Measurements from ENCODE around the gene GPR143.
"Not testable (repeated sequence)": the region's sequence is repeated elsewhere in the genome, so short reads cannot be mapped to it uniquely, and the experiment has no call there.

GPR143 gene

DNA sequence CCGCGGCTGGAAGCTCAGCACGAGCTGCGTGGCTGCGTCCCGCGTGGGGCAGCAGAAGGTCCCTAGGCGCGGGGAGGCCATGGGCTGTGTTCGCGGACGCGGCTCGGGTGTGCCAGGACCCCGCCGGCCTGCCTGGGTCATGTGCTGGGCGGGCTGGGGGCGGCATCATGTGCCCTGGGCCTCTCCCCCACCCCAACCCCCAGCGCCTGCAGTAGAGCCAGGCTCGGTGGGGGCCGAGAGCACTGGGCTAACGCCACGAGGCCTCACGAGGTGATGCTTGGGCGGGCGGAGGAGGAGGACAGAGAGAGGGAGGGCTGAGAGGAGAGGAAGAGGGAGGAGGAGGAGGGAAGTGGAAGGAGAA, at the start of gene GPR143:
Gene GPR143, minus strand, starts transcription at position 111 of the 361 bp plus-strand sequence. Its CDS starts 30 bp downstream, at position 81.
- DNase-seq (ENCODE audit: low read depth in 2 of 2): no peak

- not testable (repeated sequence) for DNase-seq (ENCODE audit: low read depth in 2 of 2)
Measured at GRCh38 chrX:9811086-9811485, 45.4 kb upstream of the GPR143 start.

DNA sequence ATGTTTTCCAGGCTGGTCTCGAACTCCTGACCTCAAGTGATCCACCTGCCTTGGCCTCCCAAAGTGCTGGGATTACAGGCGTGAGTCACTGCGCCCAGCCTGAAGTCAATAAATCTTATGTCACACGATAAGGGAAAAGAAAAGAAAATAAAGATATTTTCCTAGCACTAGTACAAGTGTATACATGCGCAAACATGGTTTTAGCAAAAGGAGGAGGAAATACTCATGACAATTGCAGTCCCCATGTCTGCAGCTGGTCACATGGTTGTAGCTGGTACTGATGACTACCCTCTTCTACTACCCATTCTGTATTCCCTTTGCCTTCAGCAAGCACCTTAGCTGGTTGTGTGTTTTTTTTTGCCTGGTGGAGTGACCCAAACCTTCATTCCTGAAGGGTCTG, 44.2 kb upstream of the GPR143 start:
- not testable (repeated sequence) for DNase-seq (ENCODE audit: low read depth in 2 of 2)

DNA sequence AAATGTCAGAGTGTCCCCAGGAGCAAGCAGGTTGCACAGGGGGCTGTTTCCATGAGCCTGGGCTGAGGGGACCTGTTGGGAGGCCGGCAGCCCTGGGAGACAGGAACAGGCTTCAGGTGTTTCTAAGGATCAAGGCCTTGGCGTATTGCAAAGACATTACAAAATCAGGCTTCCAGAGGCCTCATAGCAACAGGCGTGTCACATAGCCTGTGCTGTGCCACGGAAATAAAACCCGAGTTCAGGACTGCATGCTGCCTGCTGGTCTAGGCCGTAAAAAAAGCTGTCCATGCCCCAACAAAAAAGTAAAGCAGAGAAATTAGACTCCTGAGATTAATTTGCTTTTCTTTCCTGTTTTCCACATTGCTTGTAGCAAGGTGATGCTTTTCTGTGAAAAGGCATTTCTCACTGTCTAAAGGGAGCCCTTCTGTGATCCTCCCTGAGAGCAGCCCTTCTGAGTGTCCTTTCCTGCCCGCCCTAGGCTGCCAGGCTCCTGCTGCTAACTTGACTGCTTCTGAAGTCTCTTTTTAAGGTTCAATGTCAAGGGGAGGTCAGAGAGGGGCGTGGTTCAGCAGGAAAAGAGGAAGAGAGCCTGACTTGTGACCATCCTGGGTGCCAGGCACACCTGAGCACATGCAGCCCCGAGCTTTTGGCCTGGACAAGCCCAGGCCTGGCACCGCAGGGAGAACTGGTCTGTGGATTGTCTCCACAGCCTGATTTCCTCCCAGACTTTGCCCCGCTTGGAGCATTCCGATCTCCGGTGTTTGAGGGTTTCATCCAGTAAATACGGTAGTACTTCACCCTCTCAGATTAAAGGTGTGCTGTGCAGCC, 41.9 kb upstream of the GPR143 start:
- DNase-seq (ENCODE audit: low read depth in 2 of 2): no peak

DNA sequence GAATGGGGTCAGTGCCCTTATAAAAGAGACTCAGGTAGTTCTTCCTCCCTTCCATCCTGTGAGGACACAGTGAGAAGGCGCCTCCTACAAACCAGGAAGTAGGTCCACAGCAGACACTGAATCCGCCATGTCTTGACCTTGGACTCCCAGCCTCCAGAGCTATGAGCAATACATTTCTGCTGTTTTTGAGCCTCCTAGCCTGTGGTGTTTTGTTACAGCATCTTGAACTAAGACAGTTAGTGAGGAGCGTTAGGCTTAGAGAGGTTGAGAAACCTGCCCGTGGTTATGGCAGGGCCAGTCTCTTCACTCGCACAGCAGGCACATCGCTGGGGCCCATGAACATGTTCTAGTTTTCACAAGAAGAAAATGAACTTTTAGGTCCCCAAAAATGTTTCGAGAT, 40.3 kb upstream of the GPR143 start:
- DNase-seq (ENCODE audit: low read depth in 2 of 2): no peak

DNA sequence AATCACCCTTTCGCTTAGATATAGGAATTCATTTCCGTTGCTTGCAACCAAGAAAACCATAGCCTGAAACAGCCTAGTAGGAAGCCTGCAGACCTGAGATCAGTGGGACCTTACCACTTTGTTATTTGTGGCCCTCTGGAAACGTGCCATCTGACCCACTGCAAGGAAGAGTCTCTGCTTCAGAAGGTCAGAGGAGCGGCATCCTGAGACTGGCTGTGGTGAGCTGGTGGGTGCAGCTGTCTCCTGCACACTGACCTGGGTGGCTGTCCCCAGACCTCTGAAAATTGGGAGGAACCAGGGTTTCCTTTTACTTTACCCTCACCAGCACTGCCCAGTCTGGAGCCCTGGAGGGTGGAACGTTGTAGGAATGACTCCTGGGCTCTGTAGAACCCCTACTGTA, 38.8 kb upstream of the GPR143 start:
- no peak for DNase-seq (ENCODE audit: low read depth in 2 of 2)

DNA sequence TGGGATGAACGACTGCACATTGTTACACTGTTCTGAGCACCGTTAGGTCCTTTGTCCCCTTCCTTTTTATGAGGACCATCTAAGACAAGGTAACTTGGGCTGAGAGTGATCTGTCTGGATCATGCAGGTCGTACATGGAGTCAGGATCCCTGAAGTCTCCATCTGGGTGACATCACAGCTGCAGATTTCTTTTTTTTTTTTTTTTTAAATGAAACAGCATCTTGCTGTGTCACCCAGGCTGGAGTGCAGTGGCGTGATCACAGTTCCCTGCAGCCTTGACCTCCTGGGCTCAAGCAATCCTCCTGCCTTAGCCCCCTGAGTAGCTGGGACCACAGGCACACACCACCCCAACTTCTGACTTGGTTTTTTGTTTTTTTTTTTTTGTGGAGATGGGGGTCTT, 37.1 kb upstream of the GPR143 start:
- DNase-seq (ENCODE audit: low read depth in 2 of 2): no peak

- no peak for DNase-seq (ENCODE audit: low read depth in 2 of 2)
Measured at GRCh38 chrX:9797384-9798360, 32.0 kb upstream of the GPR143 start.

DNA sequence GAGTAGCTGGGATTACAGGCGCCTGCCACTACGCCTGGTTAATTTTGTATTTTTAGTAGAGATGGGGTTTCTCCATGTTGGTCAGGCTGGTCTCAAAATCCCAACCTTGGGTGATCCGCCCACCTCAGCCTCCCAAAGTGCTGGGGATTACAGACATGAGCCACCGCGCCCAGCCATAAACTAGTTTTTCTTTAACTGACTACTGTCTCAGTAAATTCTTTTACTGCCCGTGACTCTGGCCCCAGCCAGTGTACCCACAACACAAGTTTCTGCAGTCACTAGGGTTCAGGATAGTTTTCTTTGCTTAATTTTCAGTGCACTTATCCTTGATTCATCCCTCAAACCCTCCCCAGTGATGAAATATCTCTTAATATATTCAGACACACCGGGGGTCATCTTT, 28.8 kb upstream of the GPR143 start:
- DNase-seq (ENCODE audit: low read depth in 2 of 2): no peak

- no peak for DNase-seq (ENCODE audit: low read depth in 2 of 2)
Measured at GRCh38 chrX:9790866-9791265, 25.2 kb upstream of the GPR143 start.

- no peak for DNase-seq (ENCODE audit: low read depth in 2 of 2)
Measured at GRCh38 chrX:9789555-9789954, 23.9 kb upstream of the GPR143 start.

DNA sequence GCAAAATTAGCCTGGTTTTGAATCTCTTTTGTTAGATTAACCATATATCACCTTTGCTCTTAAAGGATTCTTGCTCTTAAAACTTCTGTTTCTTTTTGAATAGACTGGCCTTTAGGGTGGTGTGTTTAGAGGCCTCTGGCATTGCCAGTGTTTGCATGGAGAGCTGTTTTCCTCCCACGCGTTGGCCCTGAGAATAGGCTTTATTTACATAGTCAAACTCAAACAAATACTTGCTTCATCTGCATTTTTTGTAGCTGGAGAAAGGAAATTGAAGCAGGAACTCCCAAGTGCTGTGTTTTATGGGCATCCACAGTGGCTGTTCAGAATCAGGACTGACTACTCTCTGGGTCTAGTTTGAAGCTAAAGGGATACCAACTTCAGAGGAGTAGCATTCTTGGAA, 23.3 kb upstream of the GPR143 start:
- DNase-seq (ENCODE audit: low read depth in 2 of 2): no peak

GRCh38 chrX:9786798-9787635, 21.4 kb upstream of the GPR143 start:
- no peak for DNase-seq (ENCODE audit: low read depth in 2 of 2)

DNA sequence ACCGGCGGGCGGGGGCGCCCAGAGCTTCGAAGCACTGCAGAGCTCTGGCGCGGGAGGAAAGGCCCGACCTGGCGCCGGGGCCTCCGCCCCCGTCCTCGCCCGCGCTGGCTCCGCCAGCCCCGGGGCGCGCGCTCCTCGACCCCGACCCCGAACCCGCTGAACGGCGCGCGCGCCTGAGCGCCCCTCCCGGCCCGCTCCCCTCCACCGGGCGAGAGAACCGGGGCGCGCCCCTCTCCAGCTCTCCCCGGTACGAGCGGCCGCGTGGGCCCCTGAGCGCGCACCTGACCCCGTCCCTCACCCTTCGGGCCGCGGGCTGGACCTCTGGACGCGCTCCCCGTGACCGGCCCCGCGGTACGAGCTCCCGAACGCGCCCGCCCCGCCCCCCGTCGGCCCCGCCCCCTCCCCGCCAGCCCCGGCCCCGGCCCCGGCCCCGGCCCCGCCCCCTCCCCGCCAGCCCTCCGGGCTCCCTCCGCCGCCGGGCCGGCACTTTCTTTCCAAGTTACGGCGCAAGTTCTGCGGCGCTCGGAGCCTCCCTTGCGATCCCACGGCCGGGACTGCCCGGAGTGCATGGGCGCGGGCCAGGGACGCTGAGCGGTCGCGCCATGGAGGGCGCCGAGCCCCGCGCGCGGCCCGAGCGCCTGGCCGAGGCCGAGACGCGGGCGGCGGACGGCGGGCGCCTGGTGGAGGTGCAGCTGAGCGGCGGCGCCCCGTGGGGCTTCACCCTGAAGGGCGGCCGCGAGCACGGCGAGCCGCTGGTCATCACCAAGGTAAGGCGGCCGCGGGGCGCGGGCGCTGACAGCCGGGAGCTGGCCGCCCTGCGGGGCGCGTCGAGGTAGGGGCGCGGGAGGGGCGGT, 20.5 kb upstream of the GPR143 start, which contains the start of gene SHROOM2:
Gene SHROOM2, plus strand, starts transcription at position 486 of the 854 bp plus-strand sequence. Its CDS starts 117 bp downstream, at position 603.
- DNase-seq (ENCODE audit: low read depth in 2 of 2): no peak

DNA sequence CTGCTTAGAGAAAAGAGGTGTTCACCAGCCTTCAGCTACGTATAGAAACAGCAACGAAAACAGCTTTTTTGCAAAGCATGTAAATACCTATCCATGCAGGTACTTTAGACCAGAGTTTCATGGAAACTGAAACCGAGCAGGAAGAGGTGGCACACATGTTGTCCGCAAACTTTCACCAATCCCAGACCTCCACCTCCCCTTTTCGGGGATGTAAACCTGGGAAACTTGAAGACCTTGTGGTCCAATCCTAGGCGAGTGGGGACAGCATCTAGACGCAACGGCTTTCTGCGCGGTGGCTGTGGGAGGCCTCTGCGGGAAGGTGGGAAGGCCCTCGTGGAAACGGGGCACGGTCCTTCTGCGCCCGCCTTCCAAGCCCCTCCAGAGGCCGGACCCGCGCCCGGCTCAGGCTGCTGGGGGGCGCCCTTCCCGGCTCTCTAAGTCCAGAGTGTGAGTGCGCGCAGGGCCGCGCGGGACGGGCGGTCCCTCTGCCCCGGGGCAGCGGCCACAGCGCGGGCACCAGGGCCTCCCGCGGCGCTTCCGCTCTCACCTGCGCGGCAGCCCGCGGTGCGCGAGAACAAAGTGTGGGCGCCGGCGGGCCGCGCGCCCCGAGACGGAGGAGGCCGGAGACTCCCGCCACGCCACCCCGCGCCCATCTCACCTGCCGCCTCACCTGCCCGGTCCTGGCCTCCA, 19.8 kb upstream of the GPR143 start:
- no peak for DNase-seq (ENCODE audit: low read depth in 2 of 2)

GRCh38 chrX:9784332-9784731, 18.7 kb upstream of the GPR143 start:
- DNase-seq (ENCODE audit: low read depth in 2 of 2): no peak

DNA sequence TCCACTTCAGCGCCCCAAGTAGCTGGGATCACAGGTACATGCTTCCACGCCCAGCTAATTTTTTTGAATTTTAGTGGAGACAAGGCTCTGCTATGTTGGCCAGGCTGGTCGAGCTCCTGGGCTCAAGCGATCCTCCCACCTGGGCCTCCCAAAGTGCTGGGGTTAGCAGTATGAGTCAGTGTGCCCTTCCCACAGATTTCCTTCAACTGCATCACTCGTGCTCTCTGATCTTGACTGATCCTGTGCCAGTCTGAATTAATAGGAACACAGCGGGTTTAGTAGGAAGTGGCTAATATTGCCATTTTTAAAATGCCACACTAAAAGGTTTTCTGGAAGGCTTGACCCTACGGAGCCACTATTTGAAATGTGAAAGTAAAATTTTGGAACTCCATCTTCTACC, 16.3 kb upstream of the GPR143 start:
- DNase-seq (ENCODE audit: low read depth in 2 of 2): no peak

DNA sequence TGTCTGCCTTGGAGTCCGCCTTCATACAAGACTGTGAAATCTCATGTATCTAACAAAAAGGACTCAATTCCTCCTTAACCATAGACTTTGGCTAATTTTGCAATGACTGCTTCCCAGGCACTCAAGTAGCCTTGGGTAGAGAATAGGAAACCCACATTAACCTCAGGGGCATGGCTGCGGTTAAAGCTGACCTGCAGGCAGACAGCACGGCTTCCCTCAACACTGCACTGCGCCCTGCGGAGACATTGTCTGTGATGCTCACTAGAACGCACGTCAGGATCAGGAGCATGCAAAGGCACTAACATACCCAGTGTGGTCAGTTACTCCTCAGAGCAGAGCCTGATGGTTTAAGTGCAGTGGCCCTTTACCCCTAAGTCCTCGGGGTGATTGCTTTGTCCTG, 10.3 kb upstream of the GPR143 start:
- no peak for DNase-seq (ENCODE audit: low read depth in 2 of 2)

DNA sequence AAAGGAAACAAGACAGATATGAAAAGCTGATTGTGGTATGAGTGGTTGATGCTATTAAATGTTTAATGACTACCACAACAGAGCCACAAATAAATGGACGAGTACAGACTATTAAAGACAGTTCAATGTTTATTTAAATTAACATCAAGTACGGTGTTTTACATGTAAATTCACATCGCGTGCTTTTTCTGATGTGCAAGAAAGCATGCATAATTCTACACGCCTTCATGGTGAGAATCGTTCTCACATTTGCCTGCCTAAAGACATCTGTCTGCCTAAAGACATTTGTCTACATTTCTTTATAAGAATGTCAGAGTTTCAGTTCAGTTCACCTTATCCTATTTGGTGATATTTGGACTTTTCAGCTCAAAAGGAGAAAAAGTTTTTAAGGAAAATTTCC, 7.3 kb upstream of the GPR143 start:
- no peak for DNase-seq (ENCODE audit: low read depth in 2 of 2)

DNA sequence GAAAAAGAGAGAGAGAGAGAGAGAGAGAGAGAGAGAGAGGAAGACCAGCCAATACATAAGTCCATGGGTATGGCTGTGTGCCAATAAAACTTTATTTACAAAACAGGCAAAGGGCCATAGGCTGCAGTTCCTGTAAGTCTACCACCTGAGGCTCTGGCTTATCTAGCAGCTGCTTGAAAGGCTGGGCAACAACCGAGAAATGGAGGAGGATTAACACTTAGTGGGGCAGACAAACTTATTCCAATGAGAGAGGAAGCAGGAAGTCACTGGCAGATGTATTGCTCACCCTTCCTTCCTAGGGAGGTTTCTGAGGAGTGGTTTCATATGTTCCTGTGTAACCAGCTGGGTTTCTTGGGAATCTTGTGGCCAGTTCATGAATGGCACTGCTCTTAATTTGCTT, 4.7 kb upstream of the GPR143 start:
- no peak for DNase-seq (ENCODE audit: low read depth in 2 of 2)
